ENCODE results near the gene G2E3.
"Not testable (repeated sequence)": the region's sequence is repeated elsewhere in the genome, so short reads cannot be mapped to it uniquely, and the experiment has no call there.

The G2E3 gene

DNA sequence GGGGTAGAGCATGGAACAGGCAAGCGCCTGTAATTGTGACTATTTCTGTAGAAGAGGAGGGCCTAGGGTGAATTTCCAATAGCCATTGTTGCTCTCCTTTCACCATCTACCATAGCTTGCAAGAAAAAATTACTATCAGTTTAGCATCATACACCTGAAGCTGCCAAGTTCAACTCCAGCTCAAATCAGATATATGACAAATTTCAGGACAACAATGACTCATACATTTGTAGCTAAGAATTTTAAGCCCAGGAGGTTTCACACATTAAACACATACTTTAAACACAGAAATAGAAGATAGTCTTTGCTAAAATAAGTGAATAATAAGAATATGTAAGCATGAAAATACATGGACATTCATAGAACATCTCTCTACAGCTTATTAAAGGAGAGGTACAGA lies 17.6 kb upstream of the G2E3 start:
- DNase-seq (ENCODE audit: low spot score) = no peak
- in situ Hi-C loops (cut with MboI; ENCODE audit: low pct_unique_long_range_greater_than_20kb, low sequenced_read_pairs, unreplicated experiment) = no loop called here
- TF ChIP-seq, protein P1, sequence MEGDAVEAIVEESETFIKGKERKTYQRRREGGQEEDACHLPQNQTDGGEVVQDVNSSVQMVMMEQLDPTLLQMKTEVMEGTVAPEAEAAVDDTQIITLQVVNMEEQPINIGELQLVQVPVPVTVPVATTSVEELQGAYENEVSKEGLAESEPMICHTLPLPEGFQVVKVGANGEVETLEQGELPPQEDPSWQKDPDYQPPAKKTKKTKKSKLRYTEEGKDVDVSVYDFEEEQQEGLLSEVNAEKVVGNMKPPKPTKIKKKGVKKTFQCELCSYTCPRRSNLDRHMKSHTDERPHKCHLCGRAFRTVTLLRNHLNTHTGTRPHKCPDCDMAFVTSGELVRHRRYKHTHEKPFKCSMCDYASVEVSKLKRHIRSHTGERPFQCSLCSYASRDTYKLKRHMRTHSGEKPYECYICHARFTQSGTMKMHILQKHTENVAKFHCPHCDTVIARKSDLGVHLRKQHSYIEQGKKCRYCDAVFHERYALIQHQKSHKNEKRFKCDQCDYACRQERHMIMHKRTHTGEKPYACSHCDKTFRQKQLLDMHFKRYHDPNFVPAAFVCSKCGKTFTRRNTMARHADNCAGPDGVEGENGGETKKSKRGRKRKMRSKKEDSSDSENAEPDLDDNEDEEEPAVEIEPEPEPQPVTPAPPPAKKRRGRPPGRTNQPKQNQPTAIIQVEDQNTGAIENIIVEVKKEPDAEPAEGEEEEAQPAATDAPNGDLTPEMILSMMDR (IDR thresholded peaks at IDR 0.05; ENCODE audit: extremely low read depth, insufficient read depth, missing control alignments) = no peak

DNA sequence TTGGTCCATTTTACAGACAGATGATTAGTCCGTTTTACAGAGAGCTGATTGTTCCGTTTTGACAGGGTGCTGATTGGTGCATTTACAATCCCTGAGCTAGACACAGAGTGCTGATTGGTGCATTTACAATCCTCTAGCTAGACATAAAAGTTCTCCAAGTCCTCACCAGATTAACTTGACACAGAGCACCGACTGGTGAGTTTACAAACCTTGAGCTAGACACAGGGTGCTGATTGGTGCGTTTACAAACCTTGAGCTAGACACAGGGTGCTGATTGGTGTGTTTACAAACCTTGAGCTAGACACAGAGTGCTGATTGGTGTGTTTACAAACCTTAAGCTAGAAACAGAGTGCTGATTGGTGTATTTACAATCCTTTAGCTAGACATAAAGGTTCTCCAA lies 12.2 kb upstream of the G2E3 start:
- DNase-seq (ENCODE audit: low spot score); in situ Hi-C loops (cut with MboI; ENCODE audit: low pct_unique_long_range_greater_than_20kb, low sequenced_read_pairs, unreplicated experiment): not testable (repeated sequence)

DNA sequence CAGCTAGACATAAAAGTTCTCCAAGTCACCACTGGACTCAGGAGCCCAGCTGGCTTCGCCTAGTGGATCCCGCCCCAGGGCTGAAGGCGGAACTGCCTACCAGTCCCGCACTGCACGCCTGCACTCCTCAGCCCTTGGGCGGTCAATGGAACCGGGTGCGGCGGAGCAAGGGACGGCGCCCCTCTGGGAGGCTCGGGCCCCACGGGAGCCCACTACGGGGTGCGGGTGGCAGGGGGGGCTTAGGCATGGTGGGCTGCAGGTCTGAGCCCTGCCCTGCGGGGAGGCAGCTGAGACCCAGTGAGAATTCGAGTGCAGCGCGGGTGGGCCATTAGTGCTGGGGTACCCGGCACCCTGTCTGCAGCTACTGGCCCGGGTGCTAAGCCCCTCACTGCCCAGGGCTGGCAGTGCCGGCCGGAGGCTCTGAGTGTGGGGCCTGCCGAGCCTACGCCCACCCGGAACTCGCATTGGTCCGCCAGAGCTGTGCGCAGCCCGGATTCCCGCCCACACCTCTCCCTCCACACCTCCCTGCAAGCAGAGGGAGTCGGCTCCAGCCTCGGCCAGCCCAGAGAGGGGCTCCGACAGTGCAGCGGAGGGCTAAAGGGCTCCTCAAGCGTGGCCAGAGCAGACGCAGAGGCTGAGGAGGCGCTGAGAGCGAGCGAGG lies 11.4 kb upstream of the G2E3 start:
- TF ChIP-seq, protein P1 (IDR thresholded peaks at IDR 0.05; ENCODE audit: extremely low read depth, insufficient read depth, missing control alignments) = no peak
- in situ Hi-C loops (cut with MboI; ENCODE audit: low pct_unique_long_range_greater_than_20kb, low sequenced_read_pairs, unreplicated experiment) = no loop called here
- no peak for DNase-seq (ENCODE audit: low spot score)

DNA sequence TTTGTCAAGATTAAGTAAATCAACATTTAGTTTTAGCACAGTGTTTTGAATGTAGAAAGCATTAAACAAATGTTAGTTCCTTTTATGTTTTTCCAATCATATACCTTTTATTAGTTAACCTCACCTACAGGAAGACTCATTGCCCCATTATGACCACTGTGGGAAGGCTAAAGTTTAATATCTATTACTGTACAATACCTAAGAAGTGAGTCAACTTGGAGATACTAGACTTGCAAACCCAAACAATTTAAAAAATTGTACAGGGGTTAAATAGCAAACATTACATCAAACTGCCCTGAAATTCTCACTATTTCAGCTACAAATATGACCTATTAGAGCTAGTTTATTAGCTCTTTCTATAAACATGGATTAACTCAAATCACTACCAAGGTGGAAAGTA lies 8.6 kb upstream of the G2E3 start:
- TF ChIP-seq, protein P1 (IDR thresholded peaks at IDR 0.05; ENCODE audit: extremely low read depth, insufficient read depth, missing control alignments) = no peak
- no peak for DNase-seq (ENCODE audit: low spot score)
- in situ Hi-C loops (cut with MboI; ENCODE audit: low pct_unique_long_range_greater_than_20kb, low sequenced_read_pairs, unreplicated experiment) = no loop called here

DNA sequence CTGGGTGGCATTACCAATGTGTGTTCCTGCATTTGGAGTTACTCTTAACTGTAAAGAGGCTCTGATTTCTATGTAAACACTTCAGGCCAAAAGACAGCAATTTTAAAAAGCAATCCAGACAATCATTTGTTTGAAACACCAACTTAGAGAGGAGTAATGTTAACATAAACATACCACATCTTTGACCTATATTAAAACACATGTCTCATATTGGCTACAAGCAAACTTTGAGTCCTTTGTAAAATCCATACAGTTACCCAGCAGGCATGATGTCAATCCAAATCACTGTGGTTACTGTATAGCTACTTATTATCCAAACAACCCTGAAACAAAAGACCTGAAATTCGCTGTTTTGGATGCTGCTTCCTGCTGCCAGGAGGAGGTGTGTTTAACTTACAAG lies 7.5 kb upstream of the G2E3 start:
- DNase-seq (ENCODE audit: low spot score) = no peak
- TF ChIP-seq, protein P1 (IDR thresholded peaks at IDR 0.05; ENCODE audit: extremely low read depth, insufficient read depth, missing control alignments) = no peak

DNA sequence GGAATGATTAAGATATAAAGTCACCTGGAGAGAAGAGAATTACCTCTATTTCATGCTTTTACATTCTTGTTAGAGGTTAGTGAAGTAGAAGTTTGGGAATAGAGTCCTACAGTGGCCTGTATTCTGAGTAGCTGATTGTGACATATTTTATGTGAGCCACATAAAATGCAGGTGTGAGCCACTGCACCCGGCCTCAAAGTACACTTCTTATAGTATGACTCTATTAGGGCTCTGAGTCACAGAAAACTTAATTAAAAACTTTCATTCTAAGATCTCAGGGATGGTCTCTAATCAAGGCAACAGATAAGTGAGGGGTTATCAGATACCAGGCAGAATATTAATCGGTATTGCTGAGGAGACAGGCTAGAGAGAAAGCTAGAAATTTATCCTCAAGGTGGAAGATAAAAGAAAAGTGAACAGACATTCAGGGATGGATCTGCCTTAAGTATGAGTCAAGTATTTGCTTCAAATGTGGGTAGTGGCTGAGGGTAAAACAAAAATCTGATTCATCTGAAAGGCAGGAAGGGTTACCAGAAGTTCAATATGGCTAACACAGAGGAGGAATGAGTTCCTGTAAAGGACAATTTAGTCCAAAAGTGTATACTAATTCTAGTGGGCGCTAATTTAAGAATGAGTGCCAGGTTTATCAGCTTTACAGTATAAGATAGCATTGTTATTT lies 5.5 kb upstream of the G2E3 start:
- no peak for DNase-seq (ENCODE audit: low spot score)
- TF ChIP-seq, protein P1 (IDR thresholded peaks at IDR 0.05; ENCODE audit: extremely low read depth, insufficient read depth, missing control alignments) = no peak
- in situ Hi-C loops (cut with MboI; ENCODE audit: low pct_unique_long_range_greater_than_20kb, low sequenced_read_pairs, unreplicated experiment) = no loop called here

More for the DNA sequence above, 7.5 kb upstream of the G2E3 start:
- in situ Hi-C loops (cut with MboI; ENCODE audit: low pct_unique_long_range_greater_than_20kb, low sequenced_read_pairs, unreplicated experiment) = no loop called here

DNA sequence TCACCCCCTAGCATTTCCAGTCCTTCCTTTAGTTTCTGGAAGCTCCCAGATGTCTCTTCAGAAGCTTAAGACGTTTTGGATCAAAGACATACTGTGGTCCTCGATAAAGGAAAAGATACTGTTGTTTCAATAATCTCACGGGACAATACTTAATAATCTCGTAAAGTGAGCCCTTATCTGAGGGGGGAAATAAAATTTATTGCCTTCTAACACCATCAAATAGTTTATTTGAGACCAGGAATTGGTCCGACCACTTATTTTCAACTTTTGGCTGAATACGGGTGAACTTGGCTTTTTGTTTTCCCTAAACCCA lies 640 bp upstream of the G2E3 start:
- in situ Hi-C loops (cut with MboI; ENCODE audit: low pct_unique_long_range_greater_than_20kb, low sequenced_read_pairs, unreplicated experiment) = no loop called here
- no peak for DNase-seq (ENCODE audit: low spot score)
- TF ChIP-seq, protein P1 (IDR thresholded peaks at IDR 0.05; ENCODE audit: extremely low read depth, insufficient read depth, missing control alignments) = no peak

Data from GM13977 (cell line).